ENCODE data around the gene BSN. TPM values are rescaled to one million over a fixed set of nuclear protein-coding genes. Genes with fewer than 3 reads are reported as not detected.

The BSN gene
- total and polyA plus RNA-seq, 2 of the 4 experiments (the other 2 are of a cell fraction): under 0.01 to 0.03 TPM

- ATAC-seq (ENCODE audit: low read depth): no peak
- H2AK9ac ChIP-seq (replicated peaks; ENCODE audit: low read depth, low read length, poor library complexity): no peak overlapping the region
Measured at GRCh38 chr3:49669352-49669751, 115.1 kb downstream of the BSN start.

More at GRCh38 chr3:49669352-49669751, 115.1 kb downstream of the BSN start:
- CTCF ChIA-PET: interaction anchor here (1.4 kb wide), 1 partner anchor 130 kb away, joined by 6 read pairs; no protein-coding TSS in a partner anchor
- no peak overlapping the region for H2BK20ac ChIP-seq (ENCODE audit: low read depth, low read length)
- H3K79me1 ChIP-seq (ENCODE audit: low read depth in 1 of 2, low read length in 2 of 2): peaks cover 5 to 9% of the 10 kb centered on the region in 2 experiments; a peak in 3 of 4 replicates
- TF ChIP-seq CHD1 (IDR thresholded peaks at IDR 0.05; ENCODE audit: low read depth, low read length) (no peak), RAD21 (IDR thresholded peaks at IDR 0.05; ENCODE audit: low read length) (no peak), BHLHE40 (IDR thresholded peaks at IDR 0.05; ENCODE audit: low read depth, low read length) (no peak), MXI1 (IDR thresholded peaks at IDR 0.05; ENCODE audit: borderline replicate concordance, low read depth, low read length) (no peak), MAZ (IDR thresholded peaks at IDR 0.05; ENCODE audit: borderline replicate concordance, low read depth, low read length) (no peak)
- peaks cover 6% of the 10 kb centered on the region for H3K4me1 ChIP-seq (ENCODE audit: control insufficient read depth, insufficient read depth, low read length)
- DNase-seq: no peak
- H3K56ac ChIP-seq (ENCODE audit: extremely low read depth, insufficient read depth, low read length): no peak overlapping the region
- no peak overlapping the region for H3K27ac ChIP-seq (ENCODE audit: insufficient read depth, low read length)
- in situ Hi-C loops (cut with MboI; ENCODE audit: low sequenced_read_pairs) (no loop called here), intact Hi-C loops (cut with micrococcal nuclease) (no loop called here), dilution Hi-C loops (cut with HindIII; ENCODE audit: low sequenced_read_pairs, unreplicated experiment) (no loop called here)
- H2AFZ ChIP-seq (replicated peaks; ENCODE audit: low read length, poor library complexity): no peak overlapping the region
- H2BK120ac ChIP-seq (ENCODE audit: low read depth, low read length): no peak overlapping the region
- H3K18ac ChIP-seq (ENCODE audit: low read depth, low read length): no peak overlapping the region
- no peak overlapping the region for H4K5ac ChIP-seq (ENCODE audit: low read depth, low read length)
- H3K4ac ChIP-seq (ENCODE audit: low read depth, low read length): no peak overlapping the region
- peaks cover 3% of the 10 kb centered on the region; the same call in 1 of the 2 replicates for H4K20me1 ChIP-seq (ENCODE audit: insufficient read depth, low read length)
- no peak overlapping the region for H3K4me3 ChIP-seq (ENCODE audit: insufficient read depth, low read depth, low read length)
- no peak overlapping the region for H2BK15ac ChIP-seq (ENCODE audit: low read depth, low read length)
- H3K4me2 ChIP-seq (ENCODE audit: low read depth, low read length): no peak overlapping the region
- no peak overlapping the region for H3K23ac ChIP-seq (ENCODE audit: low read depth, low read length)
- POLR2A ChIA-PET (ENCODE audit: unreplicated experiment): no interaction called here
- H4K8ac ChIP-seq (ENCODE audit: low read depth in 2 of 2, low read length in 2 of 2): no peak overlapping the region
- BruUV-seq (replicated peaks): no TSS peak
- H3K9ac ChIP-seq (ENCODE audit: low read depth, low read length): no peak overlapping the region
- H3K9me3 ChIP-seq (ENCODE audit: control insufficient read depth, insufficient read depth, low read length): no peaks in the 10 kb centered on the region
- peaks cover 6% of the 10 kb centered on the region; the same call in 1 of the 2 replicates for H3K27me3 ChIP-seq (ENCODE audit: control insufficient read depth, insufficient read depth, low read length)
- 87% methylated on average over 3 of the region's 3 CpGs; no CpG with 5 or more reads in 1 of the 2 experiments for WGBS, 2 experiments (ENCODE audit: extremely low coverage in 2 of 2, insufficient read length in 1 of 2)
- H2BK5ac ChIP-seq (ENCODE audit: low read depth, low read length, poor library complexity, severe bottlenecking): no peak overlapping the region
- no peak overlapping the region for H3K14ac ChIP-seq (replicated peaks; ENCODE audit: low read depth, low read length)
- no peak overlapping the region for H2AK5ac ChIP-seq (ENCODE audit: low read depth, low read length)
- H4K91ac ChIP-seq (ENCODE audit: insufficient read depth, low read depth, low read length): no peak overlapping the region
- peaks cover 6% of the 10 kb centered on the region; the same call in 1 of the 2 replicates for H3K9me1 ChIP-seq (ENCODE audit: insufficient read depth, low read length)
- no peaks in the 10 kb centered on the region for H3K36me3 ChIP-seq (ENCODE audit: control insufficient read depth, insufficient read depth, low read length)

Data from IMR-90 (cell line).